Stimulated activated CD8-positive, alpha-beta memory T cell treated with anti-CD3 and anti-CD28 coated beads, Interleukin-4, amount 100 ng/mL, for 4 hours (primary cell): ENCODE measurements around the gene NCOA7.
"Not testable (repeated sequence)": the region's sequence is repeated elsewhere in the genome, so short reads cannot be mapped to it uniquely, and the experiment has no call there.

ENCODE experiments used
- DNase-seq, 2 donors: peaks; one replicate each; pipeline ENCODE4 v3.0.0-alpha.2; 2020; ENCODE audit warnings: low read depth in 2 of 2, low spot score in 1 of 2

Gene NCOA7

DNA sequence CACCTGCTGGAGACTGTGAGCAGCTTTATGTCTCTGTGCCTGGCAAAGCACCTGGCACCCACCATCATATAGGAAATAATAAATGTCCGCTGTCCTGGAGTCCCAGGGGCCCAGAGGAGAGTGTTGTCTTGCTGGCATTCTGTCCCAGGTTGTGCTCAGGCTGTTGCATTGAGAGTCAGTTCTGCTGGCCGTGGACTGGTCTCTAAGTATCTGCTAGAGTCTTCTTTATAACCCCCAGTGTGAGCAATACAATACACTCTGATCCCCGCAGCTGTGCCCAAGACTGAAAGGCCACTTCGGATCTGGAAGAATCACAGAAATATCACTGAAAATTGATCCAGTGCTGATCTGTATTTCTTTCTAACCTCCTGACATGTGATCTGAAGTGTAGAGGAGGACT is 127.5 kb downstream of the NCOA7 start:
- no peak for DNase-seq

DNA sequence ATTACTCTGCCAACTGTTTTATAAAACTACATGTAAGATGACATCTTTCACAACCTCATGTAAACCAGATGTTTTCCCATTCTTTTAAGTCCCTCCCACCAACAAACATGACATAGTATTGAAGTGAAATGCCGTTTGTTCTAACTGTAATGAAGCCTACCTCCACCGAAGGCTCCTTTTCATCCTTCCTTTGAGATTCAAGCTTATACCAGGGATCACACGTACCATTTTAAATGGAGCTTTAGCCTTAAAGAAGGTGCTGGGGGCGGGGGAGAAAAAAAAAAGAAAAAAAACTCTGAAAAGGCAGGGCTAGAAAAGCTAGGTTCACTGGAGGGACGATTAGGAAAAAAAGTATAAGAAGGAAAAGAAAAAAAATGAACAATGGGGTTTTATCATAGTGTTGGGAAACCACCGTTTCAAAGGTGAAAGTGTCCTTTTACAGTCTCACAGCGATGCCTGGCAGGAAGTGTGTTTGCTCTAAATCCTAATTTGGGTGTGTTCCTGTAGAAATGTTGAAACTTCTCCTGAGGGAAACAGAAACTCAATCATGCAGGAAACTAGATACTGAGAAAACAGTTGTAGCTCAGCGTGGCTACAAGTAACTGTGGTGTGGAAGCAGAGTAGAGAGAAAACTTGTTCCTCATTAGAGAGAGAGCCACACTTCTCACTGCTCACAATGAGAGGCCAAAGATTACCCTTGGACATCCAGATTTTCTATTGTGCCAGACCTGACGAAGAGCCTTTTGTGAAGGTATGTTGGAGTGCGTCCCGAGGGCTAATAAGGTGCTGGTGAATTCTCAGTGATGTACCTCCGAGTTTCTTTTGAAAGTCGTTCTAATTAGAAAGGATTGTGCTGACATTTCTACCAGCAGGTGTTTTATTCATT is 128.2 kb downstream of the NCOA7 start:
- no peak for DNase-seq

DNA sequence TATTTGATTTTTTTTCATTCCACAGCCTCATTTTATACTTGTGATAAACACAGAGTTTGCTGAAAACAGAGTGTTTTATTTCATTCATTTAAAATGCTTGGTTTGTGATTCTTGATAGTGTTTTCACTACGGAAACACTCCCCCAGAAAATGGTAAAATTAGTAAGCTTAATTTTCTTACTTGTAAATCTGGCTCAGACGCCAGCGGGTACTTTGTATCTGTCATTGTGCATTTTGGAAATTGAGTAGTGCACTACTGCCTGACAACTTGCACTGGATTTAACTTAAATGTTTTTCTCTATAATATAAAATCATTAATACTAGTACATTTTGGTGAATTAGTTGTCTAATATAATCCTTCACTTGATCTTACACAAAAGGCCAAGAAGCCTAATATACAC is 128.9 kb downstream of the NCOA7 start:
- DNase-seq: no peak

DNA sequence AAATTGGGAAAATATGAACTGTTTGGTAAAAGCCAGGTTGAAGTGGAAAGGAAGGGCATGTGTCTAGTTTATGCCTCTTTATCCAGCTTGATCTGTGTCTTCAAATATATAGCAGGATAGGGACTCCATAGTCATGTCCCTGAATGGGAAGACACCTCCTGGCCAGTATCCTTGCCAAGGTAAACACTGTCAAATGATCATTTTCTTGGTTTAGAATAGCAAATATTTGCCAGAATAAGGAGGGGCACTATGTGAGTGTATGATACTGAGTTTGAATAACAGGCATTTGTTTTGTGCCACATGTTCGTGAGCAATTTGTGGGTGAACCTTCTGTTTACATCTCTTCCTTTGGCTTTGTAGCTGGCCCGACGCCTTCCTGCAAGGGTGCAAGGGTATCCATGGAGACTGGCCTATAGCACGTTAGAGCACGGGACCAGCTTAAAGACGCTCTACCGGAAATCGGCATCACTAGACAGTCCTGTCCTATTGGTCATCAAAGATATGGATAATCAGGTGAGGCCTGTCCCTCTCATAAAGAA is 131.6 kb downstream of the NCOA7 start:
- no peak for DNase-seq

DNA sequence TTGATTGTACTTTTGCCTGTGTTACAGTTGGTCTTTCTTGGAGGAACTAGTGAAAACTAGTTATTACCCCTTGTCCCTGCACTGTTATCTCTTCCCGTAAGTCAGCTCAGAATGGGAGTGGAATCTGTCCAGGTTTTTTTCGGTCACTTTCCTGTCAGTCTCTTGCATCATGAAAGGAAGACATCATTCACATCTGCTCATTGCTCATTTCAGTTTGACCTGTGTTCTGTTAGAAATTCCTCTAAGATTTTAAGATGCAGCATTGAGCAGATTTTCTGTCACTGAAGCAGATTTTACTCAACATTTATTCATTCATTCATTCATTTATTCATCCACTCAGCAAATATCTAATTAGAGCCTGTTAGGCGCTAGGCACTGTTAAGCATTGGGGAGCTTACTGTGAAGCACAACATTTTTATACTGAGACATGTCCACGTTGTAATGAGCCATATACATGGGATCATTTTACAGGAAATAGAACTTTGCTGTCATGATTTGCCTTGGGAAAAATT is 132.7 kb downstream of the NCOA7 start:
- no peak for DNase-seq

DNA sequence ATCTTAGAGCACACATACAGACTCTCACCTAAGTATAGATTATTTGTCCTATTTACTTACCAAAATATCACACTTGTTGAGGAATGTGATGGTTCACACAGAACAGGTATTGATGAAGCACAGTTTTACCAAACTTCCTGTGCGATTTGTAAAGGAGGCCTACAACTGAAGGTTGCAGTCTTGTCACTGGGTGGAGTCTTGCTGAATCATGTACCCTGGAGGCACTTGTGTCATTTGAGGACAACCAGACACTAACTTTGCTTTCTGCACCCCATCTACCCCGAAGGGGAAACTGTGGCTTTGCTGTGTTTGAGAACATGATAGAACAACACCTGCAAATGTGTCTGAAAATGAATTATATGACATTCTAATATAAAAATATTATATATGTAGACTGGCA is 133.4 kb downstream of the NCOA7 start:
- no peak for DNase-seq

DNA sequence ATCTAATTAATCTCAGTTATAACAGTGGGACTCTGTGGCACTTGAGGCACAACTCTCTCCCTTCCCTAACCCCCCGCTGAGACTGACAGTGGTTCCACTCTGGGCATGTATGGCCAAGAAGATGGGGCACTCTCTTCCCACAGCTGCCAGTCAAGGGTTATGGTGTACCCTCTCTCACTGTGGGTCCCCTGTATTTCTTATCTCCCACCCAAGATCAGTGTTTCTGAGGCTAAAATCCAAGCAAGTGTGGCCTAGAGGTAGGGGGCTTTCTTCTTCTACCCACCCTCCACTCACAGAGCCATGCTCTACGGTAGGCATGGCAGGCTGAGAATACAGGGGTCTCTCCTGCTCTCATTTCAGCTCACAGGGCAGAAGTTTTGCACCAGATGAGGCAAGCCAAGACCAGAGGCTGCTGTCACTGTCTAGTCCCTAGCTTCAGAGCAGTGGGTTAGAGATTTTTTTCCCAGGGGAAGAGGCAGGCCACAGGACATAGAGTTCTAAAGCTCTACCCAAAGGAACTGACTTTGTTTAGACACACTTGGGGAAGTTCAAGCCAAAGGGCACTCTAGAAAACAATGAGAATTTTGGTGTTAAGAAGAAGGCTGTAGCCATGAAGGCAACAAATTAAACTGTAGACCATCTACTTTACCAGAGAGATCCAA is 134.1 kb downstream of the NCOA7 start:
- DNase-seq: no peak

DNA sequence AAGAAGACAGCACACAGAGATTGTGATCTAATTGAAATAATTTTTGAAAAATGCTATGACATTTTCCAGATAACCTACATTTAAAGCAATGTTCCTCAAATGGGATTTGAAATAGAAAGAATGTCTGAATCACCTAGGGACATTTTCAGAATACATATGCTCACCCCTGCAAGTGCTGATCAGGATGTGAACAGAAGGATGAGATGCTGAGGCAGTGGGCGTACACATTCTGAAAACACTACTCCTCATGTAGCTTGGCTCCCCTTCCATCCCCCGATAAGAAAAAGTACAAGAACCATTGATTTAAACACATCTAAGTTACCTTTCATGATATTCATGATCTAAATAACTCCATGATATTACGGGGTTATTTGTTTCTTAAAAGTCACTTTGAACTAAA is 136.0 kb downstream of the NCOA7 start:
- no peak for DNase-seq

DNA sequence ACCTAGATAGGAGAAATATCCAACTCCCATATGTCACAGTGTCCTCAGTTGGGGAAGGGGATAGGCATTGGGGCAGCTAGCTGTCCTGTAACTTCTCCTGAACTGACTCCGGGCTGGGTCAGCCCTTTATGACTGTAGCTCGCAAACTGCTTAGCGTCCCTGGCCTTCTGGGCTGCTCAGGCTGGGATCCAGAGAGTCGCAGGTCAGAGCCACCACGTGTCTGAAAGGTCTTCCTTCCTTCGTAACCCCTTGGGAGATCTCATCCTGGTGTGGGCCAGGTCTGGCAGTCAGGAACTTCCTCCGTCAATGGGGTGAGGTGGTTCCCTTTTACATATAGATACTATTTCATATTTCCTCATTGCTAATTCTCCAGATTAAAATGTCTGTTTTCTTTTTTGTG is 137.0 kb downstream of the NCOA7 start:
- DNase-seq: no peak

DNA sequence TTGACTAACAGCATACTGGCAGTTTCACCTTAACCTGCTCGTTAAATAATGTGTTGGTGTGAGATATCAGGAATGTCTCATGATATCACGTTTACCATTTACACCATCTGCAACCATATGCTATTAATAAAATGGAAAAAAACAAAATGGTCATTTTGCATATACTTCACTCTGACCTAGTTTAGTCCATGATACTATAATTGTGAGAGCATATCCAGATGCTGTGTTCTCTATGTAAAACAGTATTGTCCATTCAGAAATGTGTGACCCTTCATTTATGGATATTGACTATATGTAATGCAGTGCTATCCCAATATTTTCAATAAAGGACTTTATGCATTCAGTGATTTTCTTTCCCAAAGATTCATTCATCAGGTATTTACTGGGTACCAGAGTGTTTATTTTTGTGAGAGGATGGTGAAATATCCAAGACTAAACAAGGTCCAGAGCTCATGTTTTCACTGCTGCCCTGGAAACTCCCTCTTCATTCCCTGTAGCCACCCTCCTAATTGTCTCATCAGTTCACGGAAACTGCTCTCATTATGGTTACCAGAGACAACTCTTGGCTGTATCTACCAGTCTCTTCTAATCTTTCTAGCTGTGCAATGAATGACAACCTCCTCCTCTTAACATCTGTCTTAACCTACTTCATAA is 140.1 kb downstream of the NCOA7 start:
- no peak for DNase-seq

DNA sequence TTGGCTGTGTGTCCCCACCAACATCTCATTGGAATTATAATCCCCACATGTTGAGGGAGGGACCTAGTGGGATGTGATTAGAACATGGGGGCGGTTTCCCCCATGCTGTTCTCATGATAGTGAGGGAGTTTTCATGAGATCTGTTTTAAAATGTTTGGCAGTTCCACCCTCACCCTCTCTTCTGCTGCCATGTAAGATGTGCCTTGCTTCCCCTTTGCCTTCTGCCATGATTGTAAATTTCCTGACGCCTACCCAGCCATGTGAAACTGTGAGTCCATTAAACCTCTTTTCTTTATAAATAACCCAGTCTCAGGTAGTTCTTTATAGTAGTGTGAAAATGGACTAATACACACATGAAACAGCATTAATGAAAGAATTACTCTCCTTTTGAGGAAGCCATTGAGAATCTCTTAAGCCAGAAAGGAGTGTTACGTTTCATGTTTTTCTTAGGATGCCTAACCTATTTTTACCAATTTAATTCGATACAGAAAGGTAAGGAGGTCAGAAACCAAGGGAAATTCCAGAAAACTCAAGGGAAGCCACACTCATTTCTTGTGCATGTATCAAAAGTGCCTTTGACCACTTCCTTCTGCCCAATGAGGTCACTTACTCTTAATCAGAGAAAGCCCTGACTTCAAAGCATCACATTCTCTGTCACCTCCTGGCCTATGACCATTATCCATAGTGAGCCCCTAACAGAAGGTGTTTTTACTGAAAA is 141.1 kb downstream of the NCOA7 start:
- DNase-seq: no peak

DNA sequence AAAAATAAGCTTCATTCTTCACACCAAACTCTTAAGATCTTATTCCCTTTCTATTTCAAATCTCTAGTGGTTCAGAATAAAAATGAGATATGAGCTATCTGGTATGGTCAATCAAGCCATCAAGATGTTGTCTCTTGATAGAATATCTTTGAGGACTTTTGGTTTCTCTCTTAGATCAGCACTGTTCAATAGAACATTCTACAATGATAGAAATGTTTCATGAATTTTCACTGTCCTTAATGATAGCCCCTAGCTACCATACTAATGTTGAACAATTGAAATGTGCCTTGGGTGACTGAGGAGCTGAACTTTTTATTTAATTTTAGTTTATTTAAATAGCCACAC is 141.7 kb downstream of the NCOA7 start:
- DNase-seq: no peak

DNA sequence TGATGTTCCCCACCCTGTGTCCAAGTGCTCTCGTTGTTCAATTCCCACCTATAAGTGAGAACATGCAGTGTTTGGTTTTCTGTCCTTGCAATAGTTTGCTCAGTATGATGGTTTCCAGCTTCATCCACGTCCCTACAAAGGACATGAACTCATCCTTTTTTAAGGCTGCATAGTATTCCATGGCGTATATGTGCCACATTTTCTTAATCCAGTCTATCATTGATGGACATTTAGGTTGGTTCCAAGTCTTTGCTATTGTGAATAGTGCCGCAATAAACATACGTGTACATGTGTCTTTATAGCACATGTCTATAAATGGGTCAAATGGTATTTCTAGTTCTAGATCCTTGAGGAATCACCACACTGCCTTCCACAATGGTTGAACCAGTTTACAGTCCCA is 144.8 kb downstream of the NCOA7 start:
- DNase-seq: not testable (repeated sequence)

DNA sequence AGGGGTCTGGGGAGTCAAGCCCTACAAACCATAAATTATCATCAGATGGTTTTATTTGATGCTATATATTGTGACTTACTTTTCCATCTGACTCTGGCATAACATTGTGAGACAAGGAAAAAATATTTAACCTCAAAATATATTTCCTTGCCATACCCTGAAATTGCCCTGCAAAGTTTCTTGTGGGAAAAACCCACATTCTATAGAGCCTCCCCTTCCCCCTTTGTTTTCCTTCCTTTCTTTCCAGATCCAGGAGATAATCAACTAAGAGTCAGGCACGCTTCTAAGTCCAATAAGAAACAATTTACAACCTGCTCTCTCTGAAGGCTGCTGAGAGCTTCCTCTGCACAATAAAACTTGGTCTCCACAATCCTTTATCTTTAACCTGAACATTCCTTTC is 148.3 kb downstream of the NCOA7 start:
- DNase-seq: no peak

DNA sequence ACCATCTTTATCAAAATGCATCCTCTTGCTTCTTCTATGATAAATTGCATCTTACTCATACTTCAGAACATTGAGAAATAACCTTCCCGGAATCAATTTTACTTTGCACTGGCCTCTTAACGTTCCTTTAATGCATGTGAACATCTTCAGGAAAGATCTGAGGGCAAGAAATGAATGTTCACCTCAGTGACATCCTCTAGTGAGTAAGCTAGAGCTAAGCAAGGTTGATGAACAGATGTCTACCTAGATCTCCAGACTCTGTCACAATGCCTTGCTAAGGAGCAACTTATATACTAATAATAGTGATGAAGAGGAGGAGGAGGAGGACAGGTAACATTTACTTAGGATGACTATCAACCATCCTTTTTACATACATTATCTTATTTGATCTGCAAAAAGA is 149.0 kb downstream of the NCOA7 start:
- DNase-seq: no peak

DNA sequence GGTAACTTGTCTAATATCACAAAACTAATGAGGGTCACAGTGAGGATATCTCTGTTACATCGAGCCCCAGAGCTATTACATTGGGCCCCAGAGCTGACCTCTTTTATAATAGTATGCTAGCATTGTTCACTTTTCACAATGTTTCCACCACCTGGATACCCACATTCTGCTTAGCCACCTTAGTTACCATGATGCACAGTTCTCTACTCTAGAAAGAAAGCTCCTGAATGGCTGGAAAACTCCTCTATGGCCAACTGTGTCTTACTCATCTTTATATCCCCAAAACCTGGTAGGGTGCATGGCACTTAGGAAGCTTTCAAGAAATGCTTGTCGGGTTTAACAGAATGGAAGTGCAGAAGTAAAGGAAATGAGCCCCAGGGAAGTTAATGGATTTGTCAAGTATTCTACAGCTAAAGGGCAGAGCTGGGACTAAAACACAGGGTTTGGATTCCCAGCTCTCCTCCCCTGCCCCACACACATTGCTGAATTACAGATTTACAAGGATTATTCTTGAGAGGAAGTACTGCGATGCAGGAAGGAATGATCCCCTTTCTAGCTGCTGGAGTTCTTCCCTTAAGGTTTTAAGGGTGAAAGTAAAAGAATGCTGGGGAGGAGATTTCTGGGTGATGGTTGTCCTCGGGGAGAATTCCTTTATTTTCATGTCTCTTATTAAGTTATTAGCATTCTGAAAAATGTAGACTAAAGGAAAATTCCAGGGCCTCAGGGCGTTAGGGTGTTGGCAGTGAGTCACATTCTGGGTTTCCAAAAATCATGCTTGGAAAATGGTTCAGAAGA is 149.7 kb downstream of the NCOA7 start:
- DNase-seq: no peak

DNA sequence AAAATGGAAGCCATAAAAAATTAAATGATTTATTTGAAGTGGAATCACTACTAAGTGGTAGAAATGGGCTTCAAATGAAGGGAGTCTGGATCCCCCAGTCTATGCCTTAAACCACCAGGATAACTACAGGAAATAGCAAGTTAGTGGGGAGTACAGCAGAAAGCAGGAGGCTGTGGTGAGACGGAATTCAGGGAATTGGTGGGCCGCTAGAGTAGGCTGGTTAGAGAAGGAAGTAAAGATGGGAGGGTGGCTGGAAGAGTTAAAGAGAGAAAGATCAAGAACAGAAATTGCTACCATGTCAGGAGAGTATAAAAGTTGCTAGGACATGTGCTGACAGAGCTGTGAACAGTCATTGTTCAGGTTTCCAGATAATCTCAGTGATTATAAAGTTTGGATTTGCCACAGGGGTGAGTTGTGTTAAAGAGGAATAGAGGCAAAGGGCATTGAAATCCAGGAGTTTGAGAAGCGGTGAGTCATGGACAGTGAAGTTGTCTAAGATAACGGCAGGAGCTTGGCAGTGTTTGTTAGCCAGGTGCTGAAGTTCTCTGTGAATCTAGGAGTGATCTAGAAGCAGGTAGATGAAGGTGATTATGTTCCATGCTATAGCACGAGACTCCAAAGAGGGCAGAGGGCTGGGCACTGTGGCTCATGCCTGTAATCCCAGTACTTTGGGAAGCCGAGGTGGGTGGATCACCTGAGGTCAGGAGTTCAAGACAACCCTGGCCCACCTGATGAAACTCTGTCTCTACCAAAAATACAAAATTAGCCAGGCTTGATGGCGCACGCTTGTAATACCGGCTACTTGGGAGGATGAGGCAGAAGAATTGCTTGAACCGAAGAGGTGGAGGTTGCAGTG is 152.1 kb downstream of the NCOA7 start:
- DNase-seq: no peak

DNA sequence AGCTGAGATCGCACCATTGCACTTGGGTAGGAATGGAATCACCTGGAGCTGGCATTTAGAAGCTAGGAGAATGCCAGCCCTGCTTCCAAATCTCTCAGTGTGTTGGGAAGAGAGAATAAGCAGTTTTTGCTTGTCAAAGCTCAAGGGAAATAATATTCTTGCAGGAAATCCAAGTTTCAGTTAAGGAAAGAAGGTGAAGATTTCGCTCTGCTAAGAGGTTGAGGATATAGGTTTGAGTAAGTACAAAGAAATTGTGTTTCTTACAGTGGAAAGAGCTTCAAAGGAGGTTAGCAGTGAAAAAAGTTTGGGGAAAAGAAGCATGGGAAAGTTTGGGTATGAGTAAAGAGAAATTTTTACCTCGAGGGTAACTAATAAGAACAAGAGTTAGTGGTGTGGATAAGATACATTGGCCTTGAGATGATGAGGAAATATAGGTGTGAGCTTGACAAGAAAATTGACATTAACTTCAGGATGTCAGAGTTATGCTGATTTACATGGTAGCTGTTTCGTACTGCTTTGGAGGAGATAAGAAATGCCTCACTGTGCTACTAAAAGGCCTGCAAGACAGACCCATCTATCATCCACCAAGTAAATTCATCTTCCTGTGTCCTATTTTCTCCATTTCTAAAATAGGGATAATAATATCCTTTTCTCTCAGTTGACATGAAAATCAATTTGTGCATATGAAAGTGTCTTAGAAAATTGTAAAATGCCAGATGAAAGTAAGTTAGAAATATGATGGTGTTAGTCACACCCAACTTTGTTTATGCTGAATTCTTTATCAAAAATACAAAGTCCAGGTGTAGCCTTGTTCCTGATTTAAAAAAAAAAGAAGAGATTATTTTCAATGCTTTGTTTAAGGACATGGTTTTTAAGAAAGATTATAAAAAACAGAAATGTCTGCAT is 153.0 kb downstream of the NCOA7 start:
- DNase-seq: no peak
